Measurements from ENCODE around the gene TUBB4A.

DNA sequence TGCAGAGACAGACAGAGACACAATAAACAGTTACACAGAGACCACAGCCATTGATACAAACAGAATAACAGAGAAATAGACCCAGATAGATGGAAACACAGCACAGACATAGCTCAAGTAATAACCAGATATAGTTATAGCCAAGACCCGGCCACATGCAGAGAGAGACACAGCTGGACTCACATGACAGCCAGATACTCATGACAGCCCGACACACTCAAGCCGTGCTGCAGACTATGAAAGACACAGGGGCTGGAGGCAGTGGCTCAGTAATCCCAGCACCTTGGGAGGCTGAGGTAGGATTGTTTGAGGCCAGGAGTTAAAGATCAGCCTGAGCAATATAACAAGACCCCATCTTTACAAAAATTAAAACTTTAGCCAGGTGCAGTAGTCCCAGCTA lies 18.9 kb downstream of the TUBB4A start:
- TF ChIP-seq, protein P1, sequence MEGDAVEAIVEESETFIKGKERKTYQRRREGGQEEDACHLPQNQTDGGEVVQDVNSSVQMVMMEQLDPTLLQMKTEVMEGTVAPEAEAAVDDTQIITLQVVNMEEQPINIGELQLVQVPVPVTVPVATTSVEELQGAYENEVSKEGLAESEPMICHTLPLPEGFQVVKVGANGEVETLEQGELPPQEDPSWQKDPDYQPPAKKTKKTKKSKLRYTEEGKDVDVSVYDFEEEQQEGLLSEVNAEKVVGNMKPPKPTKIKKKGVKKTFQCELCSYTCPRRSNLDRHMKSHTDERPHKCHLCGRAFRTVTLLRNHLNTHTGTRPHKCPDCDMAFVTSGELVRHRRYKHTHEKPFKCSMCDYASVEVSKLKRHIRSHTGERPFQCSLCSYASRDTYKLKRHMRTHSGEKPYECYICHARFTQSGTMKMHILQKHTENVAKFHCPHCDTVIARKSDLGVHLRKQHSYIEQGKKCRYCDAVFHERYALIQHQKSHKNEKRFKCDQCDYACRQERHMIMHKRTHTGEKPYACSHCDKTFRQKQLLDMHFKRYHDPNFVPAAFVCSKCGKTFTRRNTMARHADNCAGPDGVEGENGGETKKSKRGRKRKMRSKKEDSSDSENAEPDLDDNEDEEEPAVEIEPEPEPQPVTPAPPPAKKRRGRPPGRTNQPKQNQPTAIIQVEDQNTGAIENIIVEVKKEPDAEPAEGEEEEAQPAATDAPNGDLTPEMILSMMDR (IDR thresholded peaks at IDR 0.05): no peak
- TF ChIP-seq ZFX (IDR thresholded peaks at IDR 0.05; ENCODE audit: borderline replicate concordance): no peak
